HG03460 (cell line): ENCODE measurements around the gene NHLRC1.

Experiments
- ATAC-seq: cut with Tn5 transposase; IDR thresholded peaks from one replicate; pipeline ENCODE4 v1.9.1; 2021; ENCODE audit not compliant: unreplicated experiment

NHLRC1 gene

GRCh38 chr6:18088419-18089296 lies 33.8 kb downstream of the NHLRC1 start:
- no peak for ATAC-seq

DNA sequence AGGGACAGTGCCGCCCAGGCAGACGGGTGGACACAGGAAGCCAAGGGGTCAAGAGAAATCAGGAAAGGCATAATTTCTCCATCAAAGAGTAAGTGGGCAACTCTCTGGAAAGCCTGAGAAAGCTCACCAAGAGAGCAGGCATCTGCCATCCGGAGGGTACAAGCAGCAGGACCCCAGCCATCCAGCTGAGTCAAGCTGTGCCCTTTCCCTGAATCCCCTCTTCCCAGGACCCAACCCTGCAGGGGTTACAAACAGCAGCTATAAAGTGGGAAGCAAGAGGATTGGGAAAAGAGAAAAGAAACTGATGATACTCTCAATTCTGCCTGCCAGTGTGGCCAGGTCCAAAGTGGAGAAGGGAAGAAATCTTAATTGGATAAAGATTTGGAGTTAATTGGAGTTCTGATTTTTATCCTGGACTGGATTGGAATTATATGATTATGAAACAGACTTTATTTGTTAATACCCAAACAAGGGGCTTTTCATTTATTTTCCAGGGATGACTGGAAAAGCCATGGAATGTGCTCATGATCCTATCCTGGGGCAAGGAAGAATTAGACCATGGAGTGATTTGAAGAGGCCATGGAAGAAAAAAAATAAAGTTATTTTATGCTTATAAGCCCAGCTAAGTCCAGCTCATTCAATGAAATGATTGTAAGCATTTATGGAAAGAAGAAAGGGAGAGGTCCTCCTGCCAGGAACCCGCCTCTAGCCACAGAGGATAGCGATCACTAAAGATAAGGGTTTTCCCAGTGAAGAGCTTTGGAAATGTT lies 34.9 kb downstream of the NHLRC1 start:
- no peak for ATAC-seq

GRCh38 chr6:18081025-18081668 lies 41.3 kb downstream of the NHLRC1 start:
- no peak for ATAC-seq

DNA sequence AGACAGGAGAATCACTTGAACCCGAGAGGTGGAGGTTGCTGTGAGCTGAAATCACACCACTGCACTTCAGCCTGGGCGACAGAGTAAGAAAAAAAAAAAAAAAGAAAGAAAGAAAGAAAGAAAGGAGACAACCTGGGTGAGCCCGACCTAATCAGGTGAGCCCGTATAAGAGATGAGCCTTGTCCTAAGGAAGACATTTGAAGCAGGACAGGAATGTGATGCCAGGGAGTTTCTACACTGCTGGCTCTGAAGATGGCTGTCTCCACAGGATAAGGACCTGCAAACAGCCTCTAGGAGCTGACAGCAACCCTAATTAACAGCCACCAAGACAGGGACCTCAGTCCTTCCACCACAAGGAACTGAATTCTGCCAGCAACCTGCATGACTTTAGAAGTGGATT lies 41.9 kb downstream of the NHLRC1 start:
- ATAC-seq: no peak

- no peak for ATAC-seq
Measured at GRCh38 chr6:18078866-18079265, 43.6 kb downstream of the NHLRC1 start.

- ATAC-seq: no peak
Measured at GRCh38 chr6:18076231-18076630, 46.2 kb downstream of the NHLRC1 start.

GRCh38 chr6:18072841-18073240 lies 49.6 kb downstream of the NHLRC1 start:
- ATAC-seq: no peak

GRCh38 chr6:18070486-18070885 lies 52.0 kb downstream of the NHLRC1 start:
- ATAC-seq: no peak
